GM12875 (cell line): ENCODE measurements around the gene PARD3.
A peak's percentile ranks its signal among the peaks of the same experiment; 100 is the strongest.

ENCODE experiments used
- H3K4me3 ChIP-seq: one replicate; pipeline ENCODE4 v1.5.1; 2011; ENCODE audit warnings: low read depth, low read length, control low read depth
- CTCF ChIP-seq: IDR thresholded peaks from 2 replicates; pipeline ENCODE4 v1.5.1; 2011; ENCODE audit warnings: low read depth, mild to moderate bottlenecking, control low read depth, inconsistent platforms, low read length, moderate library complexity, borderline replicate concordance; ENCODE audit not compliant: insufficient read depth

Gene PARD3

DNA sequence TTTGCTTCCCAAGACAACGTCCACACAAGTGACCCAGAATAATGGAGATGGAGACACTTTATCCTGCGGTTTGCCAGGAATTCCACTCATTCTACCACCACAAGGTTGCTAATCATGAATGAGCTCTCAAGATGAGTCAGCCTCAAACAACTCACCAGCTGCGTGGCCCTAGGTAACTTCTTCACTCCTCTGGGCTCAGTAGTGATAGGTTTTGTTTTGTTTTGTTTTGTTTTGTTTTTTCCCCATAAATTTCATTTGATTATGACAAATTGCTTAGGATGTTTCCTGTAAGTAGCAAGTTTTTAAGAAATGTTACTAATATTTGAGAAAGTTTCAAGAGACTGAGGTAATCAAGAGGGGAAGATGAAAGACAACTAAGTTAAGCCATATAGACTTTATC is 286.8 kb downstream of the PARD3 start:
- no peak overlapping the region for H3K4me3 ChIP-seq
- TF ChIP-seq CTCF, result no peak

- 0 out of 2 replicates have a peak, but pooled peaks have one; percentile 6 for TF ChIP-seq CTCF
- H3K4me3 ChIP-seq, result no peak overlapping the region
Observed at GRCh38 chr10:34526758-34527730, 288.1 kb downstream of the PARD3 start.

DNA sequence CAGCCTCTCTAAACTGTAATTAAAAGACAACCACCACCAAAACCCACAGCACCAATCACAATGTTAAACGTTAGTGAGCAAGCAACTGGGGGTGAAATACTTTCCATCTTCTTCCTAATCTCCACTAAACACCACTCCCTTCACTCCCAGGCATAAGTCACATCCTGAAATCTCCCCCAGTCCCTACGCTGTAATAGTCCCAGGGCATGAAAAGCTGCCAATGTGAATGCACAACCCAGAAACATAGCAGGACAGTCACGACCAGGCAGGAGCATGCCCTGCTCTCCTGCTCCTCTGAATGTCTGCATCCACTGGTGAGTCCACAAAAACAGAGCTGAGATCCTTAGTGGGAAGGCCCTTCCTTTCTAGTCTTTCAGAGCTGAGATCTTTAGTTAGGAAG is 288.9 kb downstream of the PARD3 start:
- no peak overlapping the region for H3K4me3 ChIP-seq
- no peak for TF ChIP-seq CTCF

DNA sequence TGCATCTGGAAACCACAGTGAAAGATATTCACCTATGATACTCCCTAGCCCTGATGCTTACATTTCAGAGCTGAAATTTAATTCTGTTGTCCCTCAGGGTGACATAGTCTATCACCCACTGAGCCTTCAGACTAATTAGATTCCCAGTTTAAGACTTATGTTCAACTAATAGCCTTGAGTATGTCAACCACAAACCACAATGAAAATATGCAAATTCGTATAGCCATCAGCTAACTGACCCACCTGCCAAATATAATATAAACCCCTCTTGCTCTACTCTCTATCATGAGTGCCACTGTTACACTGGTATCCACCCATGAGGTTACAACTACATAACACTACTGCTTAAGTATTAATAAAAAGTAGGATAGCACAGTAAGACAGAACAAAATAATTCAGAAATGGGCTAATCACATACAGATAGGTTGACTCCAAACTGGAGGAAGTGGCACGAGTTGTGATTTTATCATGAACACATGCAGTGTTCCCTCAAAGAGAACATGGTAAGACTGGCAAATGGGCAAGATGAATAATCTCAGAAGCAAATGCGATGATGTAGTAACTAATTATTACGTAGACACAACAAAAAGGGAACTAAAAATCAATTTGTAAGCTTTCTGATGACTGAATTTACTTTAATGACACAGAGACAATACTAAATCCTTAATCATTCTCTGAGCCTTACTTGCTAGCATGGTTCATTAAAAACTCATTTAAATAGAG is 290.6 kb downstream of the PARD3 start:
- TF ChIP-seq CTCF, result no peak

GRCh38 chr10:34523017-34523767 is 291.9 kb downstream of the PARD3 start:
- TF ChIP-seq CTCF, result no peak
- H3K4me3 ChIP-seq, result no peak overlapping the region

More for the DNA sequence above, 290.6 kb downstream of the PARD3 start:
- H3K4me3 ChIP-seq, result no peak overlapping the region

GRCh38 chr10:34522546-34522945 is 292.6 kb downstream of the PARD3 start:
- TF ChIP-seq CTCF, result peak; percentile 38; the same call in 1 of the 2 replicates
- no peak overlapping the region for H3K4me3 ChIP-seq
